Measurements from ENCODE around the gene EIF4G2.
A peak's percentile ranks its signal among the peaks of the same experiment; 100 is the strongest.

The EIF4G2 gene

DNA sequence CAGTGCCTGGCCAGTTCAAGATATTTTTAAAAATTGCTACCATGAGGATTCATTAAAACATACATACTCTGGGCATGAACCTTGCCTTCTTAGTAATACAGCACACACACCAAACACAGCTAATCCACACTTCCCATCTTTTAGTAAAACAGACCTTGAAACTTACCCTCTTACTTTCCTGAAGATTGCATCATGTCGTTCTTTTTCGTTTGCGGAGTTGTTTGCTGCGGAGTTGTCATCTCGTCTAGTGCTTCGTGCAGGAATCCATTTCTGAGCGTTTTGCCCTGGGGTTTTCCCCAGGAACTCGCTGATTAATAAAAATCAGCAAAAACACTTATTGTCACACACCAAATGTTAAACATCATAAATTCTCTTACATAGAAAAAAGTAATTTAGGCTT is 3.0 kb downstream of the EIF4G2 start:
- Histone ChIP-seq H3K4me2 (ENCODE audit: low read length) (peak overlapping the region; percentile 100), H3K27me3 (ENCODE audit: control insufficient read depth, low read length) (no peaks in the 10 kb centered on the region), H3F3A (ENCODE audit: control insufficient read depth, insufficient read depth) (peaks cover 47% of the 10 kb centered on the region), H3K9me2 (replicated peaks; ENCODE audit: control insufficient read depth, low read length) (no peaks in the 10 kb centered on the region), H3K79me2 (ENCODE audit: control insufficient read depth, low read length) (peaks cover 49% of the 10 kb centered on the region), H3K36me3 (ENCODE audit: control insufficient read depth, low read length) (peaks cover 76% of the 10 kb centered on the region), H3K4me3 (ENCODE audit: low read length) (no peak overlapping the region), H3K27ac (ENCODE audit: low read depth, low read length) (no peak overlapping the region), H3K9me3 (ENCODE audit: control insufficient read depth, insufficient read depth, low read length) (no peaks in the 10 kb centered on the region), H4K20me1 (ENCODE audit: control insufficient read depth, insufficient read depth, low read depth, low read length) (peaks cover 7% of the 10 kb centered on the region; the same call in 1 of the 2 replicates), H3K4me1 (ENCODE audit: control insufficient read depth, low read length) (peaks cover 31% of the 10 kb centered on the region)
- no peak for TF ChIP-seq EZH2phosphoT487 (IDR thresholded peaks at IDR 0.05; ENCODE audit: borderline replicate concordance, low read length)
- TF ChIP-seq, protein P1, sequence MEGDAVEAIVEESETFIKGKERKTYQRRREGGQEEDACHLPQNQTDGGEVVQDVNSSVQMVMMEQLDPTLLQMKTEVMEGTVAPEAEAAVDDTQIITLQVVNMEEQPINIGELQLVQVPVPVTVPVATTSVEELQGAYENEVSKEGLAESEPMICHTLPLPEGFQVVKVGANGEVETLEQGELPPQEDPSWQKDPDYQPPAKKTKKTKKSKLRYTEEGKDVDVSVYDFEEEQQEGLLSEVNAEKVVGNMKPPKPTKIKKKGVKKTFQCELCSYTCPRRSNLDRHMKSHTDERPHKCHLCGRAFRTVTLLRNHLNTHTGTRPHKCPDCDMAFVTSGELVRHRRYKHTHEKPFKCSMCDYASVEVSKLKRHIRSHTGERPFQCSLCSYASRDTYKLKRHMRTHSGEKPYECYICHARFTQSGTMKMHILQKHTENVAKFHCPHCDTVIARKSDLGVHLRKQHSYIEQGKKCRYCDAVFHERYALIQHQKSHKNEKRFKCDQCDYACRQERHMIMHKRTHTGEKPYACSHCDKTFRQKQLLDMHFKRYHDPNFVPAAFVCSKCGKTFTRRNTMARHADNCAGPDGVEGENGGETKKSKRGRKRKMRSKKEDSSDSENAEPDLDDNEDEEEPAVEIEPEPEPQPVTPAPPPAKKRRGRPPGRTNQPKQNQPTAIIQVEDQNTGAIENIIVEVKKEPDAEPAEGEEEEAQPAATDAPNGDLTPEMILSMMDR (IDR thresholded peaks at IDR 0.05; ENCODE audit: low read depth, low read length, poor library complexity, severe bottlenecking), result no peak

DNA sequence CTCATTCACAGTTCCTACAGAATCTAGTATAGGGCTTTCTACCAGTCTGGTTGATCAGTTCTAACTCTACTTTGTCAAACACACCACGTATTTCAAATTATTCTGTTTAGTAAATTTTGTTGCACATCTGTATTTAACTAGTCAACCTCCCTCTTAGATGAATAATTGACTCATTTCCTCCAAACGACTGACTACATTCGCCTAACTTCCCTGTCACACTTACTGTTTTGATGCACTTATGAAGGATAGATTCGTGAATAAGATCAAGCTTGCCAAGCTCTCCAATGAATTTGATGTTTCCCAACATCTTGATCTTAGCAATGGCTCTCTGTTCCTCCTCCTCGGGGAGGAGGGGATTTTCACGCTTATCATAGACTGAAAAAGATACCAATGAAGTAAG is 5.0 kb downstream of the EIF4G2 start:
- no peak overlapping the region for H3K4me3 ChIP-seq (ENCODE audit: low read length)
- peaks cover 11% of the 10 kb centered on the region for H4K20me1 ChIP-seq (ENCODE audit: control insufficient read depth, insufficient read depth, low read depth, low read length)
- H3K4me2 ChIP-seq (ENCODE audit: low read length), result no peak overlapping the region
- peaks cover 68% of the 10 kb centered on the region for H3F3A ChIP-seq (ENCODE audit: control insufficient read depth, insufficient read depth)
- TF ChIP-seq, protein P1 (IDR thresholded peaks at IDR 0.05; ENCODE audit: low read depth, low read length, poor library complexity, severe bottlenecking), result no peak
- TF ChIP-seq EZH2phosphoT487 (IDR thresholded peaks at IDR 0.05; ENCODE audit: borderline replicate concordance, low read length), result no peak
- peaks cover 19% of the 10 kb centered on the region for H3K4me1 ChIP-seq (ENCODE audit: control insufficient read depth, low read length)
- H3K79me2 ChIP-seq (ENCODE audit: control insufficient read depth, low read length), result peaks cover 41% of the 10 kb centered on the region
- H3K9me2 ChIP-seq (replicated peaks; ENCODE audit: control insufficient read depth, low read length), result no peaks in the 10 kb centered on the region
- no peaks in the 10 kb centered on the region for H3K9me3 ChIP-seq (ENCODE audit: control insufficient read depth, insufficient read depth, low read length)
- H3K27ac ChIP-seq (ENCODE audit: low read depth, low read length), result no peak overlapping the region
- H3K27me3 ChIP-seq (ENCODE audit: control insufficient read depth, low read length), result no peaks in the 10 kb centered on the region
- H3K36me3 ChIP-seq (ENCODE audit: control insufficient read depth, low read length), result peaks cover 97% of the 10 kb centered on the region

DNA sequence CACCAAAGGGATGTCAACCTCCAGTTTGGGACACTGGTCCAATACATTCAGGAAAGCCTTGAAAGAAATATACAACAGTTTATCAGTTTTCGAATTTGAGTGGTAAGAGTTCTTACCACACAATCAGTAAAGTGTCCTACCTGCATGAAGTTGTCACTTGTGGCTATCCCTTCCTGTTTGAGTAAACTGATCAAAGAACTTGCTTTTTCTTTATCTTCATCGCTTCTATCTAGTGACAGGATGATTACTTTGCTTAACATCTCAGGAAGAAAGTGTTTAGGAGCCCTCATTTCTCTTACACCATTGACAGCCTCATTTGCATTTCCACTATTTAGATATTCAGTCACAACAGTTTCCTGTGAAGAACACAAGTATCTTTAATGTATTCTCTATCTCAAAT is 8.4 kb downstream of the EIF4G2 start:
- Histone ChIP-seq H3K9me3 (ENCODE audit: control insufficient read depth, insufficient read depth, low read length) (no peaks in the 10 kb centered on the region), H3K4me2 (ENCODE audit: low read length) (no peak overlapping the region), H3K9me2 (replicated peaks; ENCODE audit: control insufficient read depth, low read length) (no peaks in the 10 kb centered on the region), H3K4me3 (ENCODE audit: low read length) (no peak overlapping the region), H3K27me3 (ENCODE audit: control insufficient read depth, low read length) (no peaks in the 10 kb centered on the region), H3K27ac (ENCODE audit: low read depth, low read length) (no peak overlapping the region), H3F3A (ENCODE audit: control insufficient read depth, insufficient read depth) (peaks cover 90% of the 10 kb centered on the region), H4K20me1 (ENCODE audit: control insufficient read depth, insufficient read depth, low read depth, low read length) (peaks cover 4% of the 10 kb centered on the region), H3K4me1 (ENCODE audit: control insufficient read depth, low read length) (no peaks in the 10 kb centered on the region), H3K36me3 (ENCODE audit: control insufficient read depth, low read length) (peaks cover 95% of the 10 kb centered on the region), H3K79me2 (ENCODE audit: control insufficient read depth, low read length) (peaks cover 9% of the 10 kb centered on the region; the same call in 1 of the 2 replicates)
- TF ChIP-seq, protein P1 (IDR thresholded peaks at IDR 0.05; ENCODE audit: low read depth, low read length, poor library complexity, severe bottlenecking), result no peak
- no peak for TF ChIP-seq EZH2phosphoT487 (IDR thresholded peaks at IDR 0.05; ENCODE audit: borderline replicate concordance, low read length)
